H1 (cell line): ENCODE data around the gene FUT2. TPM values are rescaled to one million over a fixed set of nuclear protein-coding genes. Genes with fewer than 3 reads are reported as not detected.
A peak's percentile ranks its signal among the peaks of the same experiment; 100 is the strongest.

Experiments
- CHD1 ChIP-seq: IDR thresholded peaks from 2 replicates; pipeline ENCODE4 v1.6.1; 2012; ENCODE audit warnings: low read depth, low read length, improper control_type of control experiment
- HDAC2 ChIP-seq, 2 experiments: fragments of 300-600 bp in 1 of 2; sonication (generic) in 1 of 2; IDR thresholded peaks; 2 replicates each; pipeline ENCODE4 v1.6.1; 2011 to 2012; ENCODE audit warnings: low read depth in 2 of 2, low read length in 2 of 2, mild to moderate bottlenecking in 2 of 2, moderate library complexity in 2 of 2, borderline replicate concordance in 1 of 2, inconsistent platforms in 1 of 2
- HDAC6 ChIP-seq: IDR thresholded peaks from one replicate; pipeline ENCODE4 v1.7.1; 2012; ENCODE audit warnings: low read depth, mild to moderate bottlenecking, inconsistent platforms, low read length, moderate library complexity
- KDM1A ChIP-seq: fragments of 200-600, 300-600 bp; sonication (generic); IDR thresholded peaks from 2 replicates; pipeline ENCODE4 v1.7.1; 2016; ENCODE audit warnings: mild to moderate bottlenecking, low read length, borderline replicate concordance
- NRF1 ChIP-seq: IDR thresholded peaks from 2 replicates; pipeline ENCODE4 v1.6.1; 2011; ENCODE audit warnings: mild to moderate bottlenecking, low read depth, low read length, improper control_type of control experiment
- PHF8 ChIP-seq: fragments of 200-600 bp; sonication (generic); conservative IDR thresholded peaks from 2 replicates; pipeline ENCODE4 v1.7.1; 2012; ENCODE audit warnings: low read depth, mild to moderate bottlenecking, inconsistent platforms, low read length, moderate library complexity
- RAD21 ChIP-seq, 2 experiments: IDR thresholded peaks in 1 of 2; conservative IDR thresholded peaks in 1 of 2; 2 replicates each; pipeline ENCODE4 v1.6.1; 2011; ENCODE audit warnings: low read depth in 2 of 2, low read length in 2 of 2, improper control_type of control experiment in 1 of 2, inconsistent platforms in 1 of 2, mild to moderate bottlenecking in 1 of 2, moderate library complexity in 1 of 2
- RBBP5 ChIP-seq: IDR thresholded peaks from 2 replicates; pipeline ENCODE4 v1.7.1; 2012; ENCODE audit warnings: low read depth, mild to moderate bottlenecking, inconsistent platforms, low read length, moderate library complexity, borderline replicate concordance
- RFX5 ChIP-seq: IDR thresholded peaks from 2 replicates; pipeline ENCODE4 v1.6.1; 2011; ENCODE audit warnings: low read depth, low read length, improper control_type of control experiment, borderline replicate concordance
- SP2 ChIP-seq: IDR thresholded peaks from 2 replicates; pipeline ENCODE4 v1.6.1; 2012; ENCODE audit warnings: mild to moderate bottlenecking, low read length, inconsistent platforms
- TAF7 ChIP-seq: optimal IDR thresholded peaks from 2 replicates; pipeline ENCODE3; 2011; ENCODE audit warnings: low read depth, mild to moderate bottlenecking, inconsistent platforms, low read length, moderate library complexity, borderline replicate concordance
- TEAD4 ChIP-seq: IDR thresholded peaks from 2 replicates; pipeline ENCODE4 v1.6.1; 2012; ENCODE audit warnings: low read depth, low read length, inconsistent platforms, mixed read lengths
- polyA plus RNA-seq, 7 experiments: library from polyadenylated mRNA; depleted of rRNA in 3 of 7; stranded (reverse) in 5 of 7; unstranded in 2 of 7; fragments of >200 nt in 5 of 7; fragments of 200-250 nt in 2 of 7; gene quantifications; 1 replicate in 5 of 7; 2 replicates in 1 of 7; 4 replicates in 1 of 7; pipeline versions ENCODE4 v1.2.1 to v1.2.3, GENCODE V29; 2011 to 2013; ENCODE audit warnings: missing spikeins in 2 of 7, mixed read lengths in 2 of 7
- total RNA-seq: library from RNA; stranded (reverse); fragmentation: NEBNext Ultra II Directional; extraction: Animal tissue kit (Norgen Biotek cat#: 25700); gene quantifications from 2 replicates; pipeline ENCODE4 v1.2.1, GENCODE V29; 2021
- TF ChIP-seq, protein P1 (sequence below), 3 experiments: IDR thresholded peaks; 1 replicate in 2 of 3; 2 replicates in 1 of 3; pipeline versions ENCODE4 v1.5.1 to v1.6.1; 2011; ENCODE audit warnings: low read length in 3 of 3, mild to moderate bottlenecking in 3 of 3, inconsistent platforms in 2 of 3, low read depth in 1 of 3, moderate library complexity in 1 of 3; ENCODE audit not compliant: insufficient read depth in 1 of 3; ENCODE audit errors: control extremely low read depth in 1 of 3
- TF ChIP-seq, protein P2 (sequence below): IDR thresholded peaks from 2 replicates; pipeline ENCODE4 v1.6.1; 2012; ENCODE audit warnings: low read length, inconsistent platforms
- TF ChIP-seq, protein P3 (sequence below): IDR thresholded peaks from 2 replicates; pipeline ENCODE4 v1.6.1; 2011; ENCODE audit warnings: low read length, improper control_type of control experiment
- TF ChIP-seq, protein P4 (sequence below): IDR thresholded peaks from 2 replicates; pipeline ENCODE4 v1.6.1; 2012; ENCODE audit warnings: inconsistent platforms

The FUT2 gene
- total and polyA plus RNA-seq, 2 of the 8 experiments (the other 6 are each of a cell fraction or from before 2014, with no cell fraction given), result 5.0 to 5.6 TPM

DNA sequence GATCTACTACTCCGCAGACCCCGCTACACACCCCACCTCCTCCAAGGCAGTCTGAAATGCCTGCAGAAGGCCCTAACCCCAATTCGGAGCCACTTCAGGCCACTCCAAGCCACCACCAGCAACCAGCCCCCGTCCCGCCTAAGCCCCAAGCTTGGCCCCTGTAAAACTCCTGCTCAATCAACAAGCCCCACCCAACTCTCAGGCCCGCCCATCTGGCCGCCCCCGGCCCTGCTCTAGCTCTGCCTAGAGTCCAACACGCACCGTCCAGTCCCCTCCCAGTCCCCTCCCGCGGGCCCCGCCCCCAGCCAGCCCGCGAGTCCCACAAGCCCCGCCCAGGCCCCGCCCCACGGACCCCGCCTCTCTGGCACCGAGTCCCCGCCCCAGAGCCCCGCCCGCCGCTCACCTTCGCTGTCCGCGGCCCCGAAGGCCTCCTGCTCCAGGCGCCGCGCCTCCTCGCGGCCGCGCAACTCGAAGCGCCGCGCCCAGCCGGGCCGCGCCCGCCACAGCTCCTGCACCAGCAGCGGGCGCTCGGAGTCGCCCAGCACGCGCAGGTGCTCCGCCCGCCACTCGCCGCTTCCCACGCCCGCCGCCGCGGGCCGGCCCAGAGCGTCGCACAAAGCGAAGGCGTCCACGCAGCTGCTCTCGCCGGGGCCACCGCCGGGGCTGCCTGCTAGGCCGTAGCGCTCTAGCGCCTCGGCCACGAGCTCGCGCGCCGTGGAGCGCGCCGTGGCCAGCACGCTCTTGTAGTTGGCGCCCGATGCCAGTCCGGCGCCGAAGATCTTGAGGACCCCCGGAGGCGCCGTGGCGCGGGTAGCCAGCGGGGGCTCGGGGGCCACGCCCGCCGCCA is 43.0 kb downstream of the FUT2 start (continued):
- TF ChIP-seq, protein P1, sequence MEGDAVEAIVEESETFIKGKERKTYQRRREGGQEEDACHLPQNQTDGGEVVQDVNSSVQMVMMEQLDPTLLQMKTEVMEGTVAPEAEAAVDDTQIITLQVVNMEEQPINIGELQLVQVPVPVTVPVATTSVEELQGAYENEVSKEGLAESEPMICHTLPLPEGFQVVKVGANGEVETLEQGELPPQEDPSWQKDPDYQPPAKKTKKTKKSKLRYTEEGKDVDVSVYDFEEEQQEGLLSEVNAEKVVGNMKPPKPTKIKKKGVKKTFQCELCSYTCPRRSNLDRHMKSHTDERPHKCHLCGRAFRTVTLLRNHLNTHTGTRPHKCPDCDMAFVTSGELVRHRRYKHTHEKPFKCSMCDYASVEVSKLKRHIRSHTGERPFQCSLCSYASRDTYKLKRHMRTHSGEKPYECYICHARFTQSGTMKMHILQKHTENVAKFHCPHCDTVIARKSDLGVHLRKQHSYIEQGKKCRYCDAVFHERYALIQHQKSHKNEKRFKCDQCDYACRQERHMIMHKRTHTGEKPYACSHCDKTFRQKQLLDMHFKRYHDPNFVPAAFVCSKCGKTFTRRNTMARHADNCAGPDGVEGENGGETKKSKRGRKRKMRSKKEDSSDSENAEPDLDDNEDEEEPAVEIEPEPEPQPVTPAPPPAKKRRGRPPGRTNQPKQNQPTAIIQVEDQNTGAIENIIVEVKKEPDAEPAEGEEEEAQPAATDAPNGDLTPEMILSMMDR (IDR thresholded peaks at IDR 0.05; ENCODE audit: control extremely low read depth in 1 of 3, insufficient read depth in 1 of 3, low read depth in 1 of 3, low read length in 3 of 3), result peak; percentile 48 to 86 (median 56)
- TF ChIP-seq RFX5, result no peak
- peak; percentile 8 for TF ChIP-seq TAF7
- TF ChIP-seq, protein P2, sequence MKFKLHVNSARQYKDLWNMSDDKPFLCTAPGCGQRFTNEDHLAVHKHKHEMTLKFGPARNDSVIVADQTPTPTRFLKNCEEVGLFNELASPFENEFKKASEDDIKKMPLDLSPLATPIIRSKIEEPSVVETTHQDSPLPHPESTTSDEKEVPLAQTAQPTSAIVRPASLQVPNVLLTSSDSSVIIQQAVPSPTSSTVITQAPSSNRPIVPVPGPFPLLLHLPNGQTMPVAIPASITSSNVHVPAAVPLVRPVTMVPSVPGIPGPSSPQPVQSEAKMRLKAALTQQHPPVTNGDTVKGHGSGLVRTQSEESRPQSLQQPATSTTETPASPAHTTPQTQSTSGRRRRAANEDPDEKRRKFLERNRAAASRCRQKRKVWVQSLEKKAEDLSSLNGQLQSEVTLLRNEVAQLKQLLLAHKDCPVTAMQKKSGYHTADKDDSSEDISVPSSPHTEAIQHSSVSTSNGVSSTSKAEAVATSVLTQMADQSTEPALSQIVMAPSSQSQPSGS, result no peak
- no peak for TF ChIP-seq SP2
- no peak for TF ChIP-seq HDAC6
- TF ChIP-seq RAD21 (IDR thresholded peaks at IDR 0.05 in 1 of 2, conservative IDR thresholded peaks at IDR 0.05 in 1 of 2; ENCODE audit: low read depth in 2 of 2, low read length in 2 of 2), result peak; percentile 27 to 65
- no peak for TF ChIP-seq CHD1
- TF ChIP-seq, protein P3, sequence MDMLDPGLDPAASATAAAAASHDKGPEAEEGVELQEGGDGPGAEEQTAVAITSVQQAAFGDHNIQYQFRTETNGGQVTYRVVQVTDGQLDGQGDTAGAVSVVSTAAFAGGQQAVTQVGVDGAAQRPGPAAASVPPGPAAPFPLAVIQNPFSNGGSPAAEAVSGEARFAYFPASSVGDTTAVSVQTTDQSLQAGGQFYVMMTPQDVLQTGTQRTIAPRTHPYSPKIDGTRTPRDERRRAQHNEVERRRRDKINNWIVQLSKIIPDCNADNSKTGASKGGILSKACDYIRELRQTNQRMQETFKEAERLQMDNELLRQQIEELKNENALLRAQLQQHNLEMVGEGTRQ, result no peak
- TF ChIP-seq NRF1, result 0 out of 2 replicates have a peak, but pooled peaks have one; percentile 6
- no peak; the same call in 1 of the 2 replicates for TF ChIP-seq PHF8
- TF ChIP-seq HDAC2 (IDR thresholded peaks at IDR 0.05; ENCODE audit: borderline replicate concordance in 1 of 2, low read depth in 2 of 2, low read length in 2 of 2), result 0 out of 4 replicates have a peak, but pooled peaks of 1 of the 2 experiments have one; percentile 84
- no peak for TF ChIP-seq KDM1A
- TF ChIP-seq, protein P4, sequence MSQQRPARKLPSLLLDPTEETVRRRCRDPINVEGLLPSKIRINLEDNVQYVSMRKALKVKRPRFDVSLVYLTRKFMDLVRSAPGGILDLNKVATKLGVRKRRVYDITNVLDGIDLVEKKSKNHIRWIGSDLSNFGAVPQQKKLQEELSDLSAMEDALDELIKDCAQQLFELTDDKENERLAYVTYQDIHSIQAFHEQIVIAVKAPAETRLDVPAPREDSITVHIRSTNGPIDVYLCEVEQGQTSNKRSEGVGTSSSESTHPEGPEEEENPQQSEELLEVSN, result peak; percentile 53
- TF ChIP-seq TEAD4, result no peak
- no peak for TF ChIP-seq RBBP5
